Calu3 (cell line): ENCODE data around the gene EHMT1. TPM values are rescaled to one million over a fixed set of nuclear protein-coding genes. Genes with fewer than 3 reads are reported as not detected.
"Not testable (repeated sequence)": the region's sequence is repeated elsewhere in the genome, so short reads cannot be mapped to it uniquely, and the experiment has no call there.

Experiments used
- BruUV-seq: library from RNA; stranded (reverse); fragments of 400-500 nt; replicated peaks from 2 replicates; lab custom pipeline; 2021; lab: Mats Ljungman, UMichigan
- CTCF ChIA-PET: fragments of 300-600 bp; sonication (Branson Sonifier 250); formaldehyde crosslinking; loops from one replicate; lab custom pipeline; 2022; ENCODE audit warnings: antibody characterized with exemption; lab: Charles Lee
- DNase-seq: peaks from one replicate; pipeline ENCODE4 v3.0.0; 2022
- H3K27ac Mint-ChIP-seq: one replicate; pipeline ENCODE4 v1.8.0; 2022; ENCODE audit warnings: mixed read lengths; ENCODE audit not compliant: unreplicated experiment
- H3K27me3 Mint-ChIP-seq: one replicate; pipeline ENCODE4 v1.8.0; 2022; ENCODE audit warnings: mixed read lengths; ENCODE audit not compliant: unreplicated experiment
- H3K36me3 Mint-ChIP-seq: one replicate; pipeline ENCODE4 v1.8.0; 2022; ENCODE audit warnings: mild to moderate bottlenecking, moderate library complexity, mixed read lengths; ENCODE audit not compliant: insufficient read depth, unreplicated experiment
- H3K4me1 Mint-ChIP-seq: one replicate; pipeline ENCODE4 v1.8.0; 2022; ENCODE audit warnings: mild to moderate bottlenecking, low read depth, mixed read lengths; ENCODE audit not compliant: unreplicated experiment
- H3K4me3 Mint-ChIP-seq: one replicate; pipeline ENCODE4 v1.8.0; 2022; ENCODE audit warnings: mild to moderate bottlenecking, low read depth, moderate library complexity, mixed read lengths; ENCODE audit not compliant: unreplicated experiment
- H3K9me3 Mint-ChIP-seq: one replicate; pipeline ENCODE4 v1.8.0; 2022; ENCODE audit warnings: low read depth, mixed read lengths; ENCODE audit not compliant: unreplicated experiment
- intact Hi-C: fragments of 100-400 bp; cut with micrococcal nuclease; formaldehyde crosslinking; loops from one replicate; pipeline ENCODE4 v1.10.0; 2022; ENCODE audit not compliant: unreplicated experiment
- total RNA-seq: library from RNA; stranded (reverse); gene quantifications from 2 replicates; pipeline ENCODE4 v1.2.3, GENCODE V29; 2022
- TF ChIP-seq, protein P1 (sequence below): fragments of 200-600 bp; IDR thresholded peaks from one replicate; pipeline ENCODE4 v1.8.0; 2022; ENCODE audit warnings: antibody characterized with exemption; ENCODE audit not compliant: unreplicated experiment

The EHMT1 gene
- total RNA-seq, 1 experiment from 2014 or later, result 56.0 TPM

DNA sequence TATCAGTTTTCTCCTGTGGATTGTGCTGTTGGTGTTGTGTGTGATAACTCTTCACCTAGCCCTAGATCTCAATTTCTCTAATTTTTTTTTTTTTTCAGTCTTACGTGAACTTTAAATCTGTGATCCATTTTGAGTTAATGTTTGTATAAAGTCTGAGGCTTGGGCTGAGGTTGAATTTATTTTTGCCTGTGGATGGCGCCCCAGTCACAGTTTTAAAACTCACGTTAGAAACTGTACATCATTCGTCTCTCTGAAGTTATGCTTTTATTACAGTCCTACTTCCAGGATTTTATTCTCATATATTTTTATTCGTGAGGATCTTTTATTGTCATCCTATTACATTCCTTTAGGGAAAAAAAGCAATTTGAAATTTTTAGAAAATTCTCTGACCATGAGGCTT lies 103.1 kb downstream of the EHMT1 start:
- intact Hi-C loops, result no loop called here
- H3K27me3 Mint-ChIP-seq, result no peaks in the 10 kb centered on the region
- no peak for DNase-seq
- no TSS peak for BruUV-seq
- TF ChIP-seq, protein P1, sequence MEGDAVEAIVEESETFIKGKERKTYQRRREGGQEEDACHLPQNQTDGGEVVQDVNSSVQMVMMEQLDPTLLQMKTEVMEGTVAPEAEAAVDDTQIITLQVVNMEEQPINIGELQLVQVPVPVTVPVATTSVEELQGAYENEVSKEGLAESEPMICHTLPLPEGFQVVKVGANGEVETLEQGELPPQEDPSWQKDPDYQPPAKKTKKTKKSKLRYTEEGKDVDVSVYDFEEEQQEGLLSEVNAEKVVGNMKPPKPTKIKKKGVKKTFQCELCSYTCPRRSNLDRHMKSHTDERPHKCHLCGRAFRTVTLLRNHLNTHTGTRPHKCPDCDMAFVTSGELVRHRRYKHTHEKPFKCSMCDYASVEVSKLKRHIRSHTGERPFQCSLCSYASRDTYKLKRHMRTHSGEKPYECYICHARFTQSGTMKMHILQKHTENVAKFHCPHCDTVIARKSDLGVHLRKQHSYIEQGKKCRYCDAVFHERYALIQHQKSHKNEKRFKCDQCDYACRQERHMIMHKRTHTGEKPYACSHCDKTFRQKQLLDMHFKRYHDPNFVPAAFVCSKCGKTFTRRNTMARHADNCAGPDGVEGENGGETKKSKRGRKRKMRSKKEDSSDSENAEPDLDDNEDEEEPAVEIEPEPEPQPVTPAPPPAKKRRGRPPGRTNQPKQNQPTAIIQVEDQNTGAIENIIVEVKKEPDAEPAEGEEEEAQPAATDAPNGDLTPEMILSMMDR, result no peak
- no peak overlapping the region for H3K27ac Mint-ChIP-seq
- H3K4me1 Mint-ChIP-seq, result no peaks in the 10 kb centered on the region
- CTCF ChIA-PET, result interaction anchor here (0.7 kb wide), 1 partner anchor 326 kb away, joined by 3 read pairs; no protein-coding TSS in a partner anchor
- no peak overlapping the region for H3K4me3 Mint-ChIP-seq
- peaks cover 5% of the 10 kb centered on the region for H3K9me3 Mint-ChIP-seq
- H3K36me3 Mint-ChIP-seq, result peaks cover 22% of the 10 kb centered on the region

- peaks cover 22% of the 10 kb centered on the region for H3K36me3 Mint-ChIP-seq
- no TSS peak for BruUV-seq
- H3K4me3 Mint-ChIP-seq, result no peak overlapping the region
Observed at GRCh38 chr9:137722481-137722880, 103.7 kb downstream of the EHMT1 start.

DNA sequence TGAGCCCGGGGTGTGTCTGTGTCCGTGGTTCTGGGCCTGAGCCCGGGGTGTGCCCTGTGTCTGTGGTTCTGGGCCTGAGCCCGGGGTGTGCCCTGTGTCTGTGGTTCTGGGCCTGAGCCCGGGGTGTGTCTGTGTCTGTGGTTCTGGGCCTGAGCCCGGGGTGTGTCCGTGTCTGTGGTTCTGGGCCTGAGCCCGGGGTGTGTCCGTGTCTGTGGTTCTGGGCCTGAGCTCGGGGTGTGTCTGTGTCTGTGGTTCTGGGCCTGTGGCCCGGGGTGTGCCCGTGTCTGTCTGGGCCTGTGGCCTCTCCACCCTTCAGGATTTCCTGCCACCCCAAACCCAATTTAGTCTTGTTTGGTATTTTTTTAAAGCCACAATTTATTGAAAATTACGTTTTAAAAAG lies 104.6 kb downstream of the EHMT1 start:
- CTCF ChIA-PET, H3K4me3 Mint-ChIP-seq, H3K27ac Mint-ChIP-seq, H3K27me3 Mint-ChIP-seq, BruUV-seq, H3K9me3 Mint-ChIP-seq, H3K4me1 Mint-ChIP-seq, intact Hi-C loops, DNase-seq: not testable (repeated sequence)
- peaks cover 22% of the 10 kb centered on the region for H3K36me3 Mint-ChIP-seq

More at GRCh38 chr9:137722481-137722880, 103.7 kb downstream of the EHMT1 start:
- intact Hi-C loops, result no loop called here
- H3K9me3 Mint-ChIP-seq, result peaks cover 5% of the 10 kb centered on the region
- TF ChIP-seq, protein P1, result no peak
- H3K27ac Mint-ChIP-seq, result no peak overlapping the region
- no peaks in the 10 kb centered on the region for H3K27me3 Mint-ChIP-seq
- DNase-seq, result no peak
- no peaks in the 10 kb centered on the region for H3K4me1 Mint-ChIP-seq
- CTCF ChIA-PET, result no interaction called here

DNA sequence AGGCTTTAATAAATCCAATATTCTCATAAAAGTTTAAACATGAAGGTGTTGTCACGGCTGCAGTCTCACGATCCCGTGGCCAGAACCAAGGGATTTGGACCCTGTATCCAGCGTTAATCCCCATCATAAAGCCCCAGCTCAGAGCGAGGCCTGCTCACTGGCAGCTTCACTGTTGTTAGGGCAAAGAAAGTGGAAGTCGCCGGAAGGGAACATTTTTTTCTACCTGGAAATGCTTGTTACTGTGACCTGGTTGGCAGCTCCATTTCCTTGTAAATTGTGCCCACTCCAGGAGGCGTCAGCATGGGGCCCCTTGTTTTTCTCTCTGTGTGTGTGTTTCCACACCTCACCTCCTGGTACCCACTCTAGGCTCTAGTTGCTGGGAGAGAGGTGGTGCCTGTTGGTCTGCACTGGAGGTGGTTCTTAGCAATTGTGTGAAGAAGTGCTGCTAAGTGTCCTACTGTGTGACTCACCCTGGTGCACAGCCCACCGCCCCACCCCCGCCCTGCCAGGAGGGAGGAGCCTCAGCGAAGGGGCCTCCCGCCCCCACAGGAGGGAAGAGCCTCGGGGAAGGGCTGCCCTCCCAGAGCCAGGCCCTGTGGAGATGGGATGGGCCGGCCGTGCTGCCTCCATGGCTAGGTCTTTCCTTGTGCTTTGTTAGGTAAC lies 105.1 kb downstream of the EHMT1 start:
- TF ChIP-seq, protein P1, result no peak
- BruUV-seq, result no TSS peak
- Mint-ChIP-seq H3K27me3 (no peaks in the 10 kb centered on the region), H3K27ac (no peak overlapping the region), H3K36me3 (peaks cover 22% of the 10 kb centered on the region), H3K9me3 (peaks cover 5% of the 10 kb centered on the region), H3K4me1 (no peaks in the 10 kb centered on the region), H3K4me3 (no peak overlapping the region)
- DNase-seq, result no peak
- CTCF ChIA-PET, result no interaction called here
- intact Hi-C loops, result no loop called here

- H3K27me3 Mint-ChIP-seq, result no peaks in the 10 kb centered on the region
- H3K27ac Mint-ChIP-seq, result peak overlapping the region; percentile 30
- TF ChIP-seq, protein P1, result no peak
- CTCF ChIA-PET, result no interaction called here
- no peaks in the 10 kb centered on the region for H3K4me1 Mint-ChIP-seq
- BruUV-seq, result no TSS peak
- peaks cover 5% of the 10 kb centered on the region for H3K9me3 Mint-ChIP-seq
- intact Hi-C loops, result no loop called here
- DNase-seq, result no peak
- no peak overlapping the region for H3K4me3 Mint-ChIP-seq
- peaks cover 23% of the 10 kb centered on the region for H3K36me3 Mint-ChIP-seq
Observed at GRCh38 chr9:137724818-137725240, 106.0 kb downstream of the EHMT1 start.
